HG03575 (cell line): ENCODE measurements around the gene SDF4.
"Not testable (repeated sequence)": the region's sequence is repeated elsewhere in the genome, so short reads cannot be mapped to it uniquely, and the experiment has no call there.

Experiments
- ATAC-seq: cut with Tn5 transposase; IDR thresholded peaks from one replicate; pipeline ENCODE4 v1.9.1; 2021; ENCODE audit not compliant: unreplicated experiment, insufficient number of reproducible peaks, low FRiP score; ENCODE audit errors: extremely low read depth

The SDF4 gene

GRCh38 chr1:1204425-1204920 is 27.3 kb downstream of the SDF4 start:
- no peak for ATAC-seq

- no peak for ATAC-seq
Observed at GRCh38 chr1:1203561-1204424, 28.0 kb downstream of the SDF4 start.

GRCh38 chr1:1202831-1203560 is 28.8 kb downstream of the SDF4 start:
- ATAC-seq = no peak

- no peak for ATAC-seq
Observed at GRCh38 chr1:1200876-1201810, 30.7 kb downstream of the SDF4 start.

- ATAC-seq = no peak
Observed at GRCh38 chr1:1199961-1200875, 31.6 kb downstream of the SDF4 start.

- ATAC-seq = no peak
Observed at GRCh38 chr1:1199141-1199960, 32.5 kb downstream of the SDF4 start.

GRCh38 chr1:1198423-1199140 is 33.2 kb downstream of the SDF4 start:
- no peak for ATAC-seq

GRCh38 chr1:1197551-1198422 is 34.0 kb downstream of the SDF4 start:
- no peak for ATAC-seq

GRCh38 chr1:1197188-1197500 is 34.7 kb downstream of the SDF4 start:
- ATAC-seq = no peak

GRCh38 chr1:1196431-1197187 is 35.2 kb downstream of the SDF4 start:
- ATAC-seq = no peak

- not testable (repeated sequence) for ATAC-seq
Observed at GRCh38 chr1:1195726-1196125, 36.1 kb downstream of the SDF4 start.

GRCh38 chr1:1194723-1195122 is 37.1 kb downstream of the SDF4 start:
- no peak for ATAC-seq

- no peak for ATAC-seq
Observed at GRCh38 chr1:1191734-1192133, 40.1 kb downstream of the SDF4 start.

GRCh38 chr1:1189111-1189510 is 42.7 kb downstream of the SDF4 start:
- ATAC-seq = no peak

- no peak for ATAC-seq
Observed at GRCh38 chr1:1187938-1188337, 43.9 kb downstream of the SDF4 start.
